Measurements from ENCODE around the gene CERS6. TPM values are rescaled to one million over a fixed set of nuclear protein-coding genes. Genes with fewer than 3 reads are reported as not detected.
A peak's percentile ranks its signal among the peaks of the same experiment; 100 is the strongest.
"Not testable (repeated sequence)": the region's sequence is repeated elsewhere in the genome, so short reads cannot be mapped to it uniquely, and the experiment has no call there.

Gene CERS6
- total RNA-seq, 4 donors from 2014 or later, result 35.7 to 60.6 (median 39.2) TPM

GRCh38 chr2:168766600-168766999 lies 310.5 kb downstream of the CERS6 start:
- intact Hi-C loops (cut with DNase I), result no loop called here
- TF ChIP-seq POLR2A (IDR thresholded peaks at IDR 0.05), result no peak
- TF ChIP-seq CTCF (IDR thresholded peaks at IDR 0.05), result no peak
- Histone ChIP-seq H3K4me1 (peaks cover 0 to 11% of the 10 kb centered on the region in 2 donors), H3K9me3 (no peaks in the 10 kb centered on the region), H3K36me3 (no peaks in the 10 kb centered on the region), H3K4me3 (replicated peaks in 1 of 3) (no peak overlapping the region), H3K27ac (peak overlapping the region in 1 of 3 donors; percentile 19), H3K27me3 (no peaks in the 10 kb centered on the region)
- 82 to 93% methylated on average over 2 of the region's 2 CpGs for WGBS, 2 donors
- DNase-seq, result no peak

DNA sequence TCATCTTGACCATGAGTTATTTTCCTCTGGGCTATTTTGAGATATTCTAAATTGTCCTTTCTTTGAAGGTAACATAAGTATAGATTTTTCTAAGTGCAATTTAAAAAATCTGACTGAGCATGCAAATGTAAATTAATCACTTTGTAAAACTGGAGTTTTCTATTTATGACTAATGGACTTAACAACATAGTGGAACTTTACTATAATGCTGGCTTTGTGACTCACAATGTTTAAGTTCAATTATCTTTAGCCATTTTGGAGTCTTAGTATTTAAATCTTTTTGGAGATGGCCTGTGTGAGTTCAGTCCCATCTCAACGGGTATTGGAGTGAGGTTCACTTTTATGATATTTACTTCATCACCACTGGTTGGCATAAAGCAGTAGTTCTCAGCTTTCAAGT lies 311.2 kb downstream of the CERS6 start:
- no peak for DNase-seq
- no peak for TF ChIP-seq CTCF (IDR thresholded peaks at IDR 0.05)
- no peak for TF ChIP-seq POLR2A (IDR thresholded peaks at IDR 0.05)
- intact Hi-C loops (cut with DNase I), result no loop called here
- Histone ChIP-seq H3K36me3 (no peaks in the 10 kb centered on the region), H3K4me3 (replicated peaks in 1 of 3) (no peak overlapping the region), H3K4me1 (peaks cover 0 to 11% of the 10 kb centered on the region in 2 donors), H3K27me3 (no peaks in the 10 kb centered on the region), H3K9me3 (no peaks in the 10 kb centered on the region), H3K27ac (no peak overlapping the region)
- 44 to 52% methylated on average over 1 of the region's 1 CpG for WGBS, 2 donors

DNA sequence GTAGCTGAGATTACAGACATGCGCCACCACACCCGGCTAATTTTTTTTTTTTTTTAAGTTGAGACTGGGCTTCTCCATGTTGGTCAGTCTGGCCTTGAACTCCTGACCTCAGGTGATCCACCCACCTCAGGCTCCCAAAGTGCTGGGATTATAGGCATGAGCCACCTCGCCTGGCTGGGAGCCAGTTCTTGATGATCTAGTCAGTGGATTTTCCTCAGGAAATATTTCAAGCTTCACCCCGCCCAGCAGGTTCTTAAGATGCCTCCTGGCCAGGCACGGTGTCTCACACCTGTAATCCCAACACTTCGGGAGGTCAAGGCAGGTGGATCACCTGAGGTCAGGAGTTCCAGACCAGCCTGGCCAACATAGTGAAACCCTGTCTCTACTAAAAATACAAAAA lies 312.3 kb downstream of the CERS6 start:
- H3K4me3 ChIP-seq (replicated peaks in 1 of 3); H3K9me3 ChIP-seq; intact Hi-C loops (cut with DNase I); H3K36me3 ChIP-seq; H3K27me3 ChIP-seq; H3K27ac ChIP-seq; DNase-seq: not testable (repeated sequence)
- 97 to 98% methylated on average over 6 of the region's 6 CpGs for WGBS, 2 donors
- peaks cover 0 to 11% of the 10 kb centered on the region in 2 donors for H3K4me1 ChIP-seq

DNA sequence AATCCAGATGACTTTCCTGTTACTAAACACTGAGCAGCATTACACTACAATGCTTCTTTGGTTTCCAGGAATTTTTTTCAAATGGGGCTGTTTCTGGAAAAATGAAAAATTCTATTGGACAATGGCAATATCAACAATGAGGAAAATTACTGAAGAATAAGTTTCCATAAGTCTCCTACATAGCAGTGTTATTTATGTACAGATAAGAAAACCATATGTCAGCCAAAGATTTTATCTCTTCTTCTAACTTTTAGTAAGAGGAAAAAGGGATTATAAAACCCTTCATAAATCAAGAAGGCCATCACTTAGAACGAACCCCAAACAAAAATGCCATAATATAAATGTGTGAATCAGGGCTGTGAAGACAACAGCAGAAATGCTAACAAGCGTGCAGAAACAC lies 314.7 kb downstream of the CERS6 start:
- Histone ChIP-seq H3K27me3 (no peaks in the 10 kb centered on the region), H3K4me1 (peaks cover 5 to 20% of the 10 kb centered on the region in 2 donors), H3K9me3 (no peaks in the 10 kb centered on the region), H3K4me3 (replicated peaks in 1 of 3) (no peak overlapping the region), H3K27ac (no peak overlapping the region), H3K36me3 (no peaks in the 10 kb centered on the region)
- no peak for DNase-seq
- 86 to 91% methylated on average over 2 of the region's 2 CpGs for WGBS, 2 donors
- intact Hi-C loops (cut with DNase I), result loop anchor here (10.0 kb wide), 1 partner anchor 74 kb away; no protein-coding TSS in a partner anchor
- TF ChIP-seq POLR2A (IDR thresholded peaks at IDR 0.05) (no peak), CTCF (IDR thresholded peaks at IDR 0.05) (no peak)

- no peak for DNase-seq
- intact Hi-C loops (cut with DNase I), result loop anchor here (10.0 kb wide), 1 partner anchor 72 kb away; no protein-coding TSS in a partner anchor
- 96 to 97% methylated on average over 1 of the region's 1 CpG for WGBS, 2 donors
Measured at GRCh38 chr2:168772704-168773103, 316.6 kb downstream of the CERS6 start.

More at GRCh38 chr2:168772704-168773103, 316.6 kb downstream of the CERS6 start:
- H3K4me3 ChIP-seq (replicated peaks in 1 of 3), result no peak overlapping the region
- no peak overlapping the region for H3K27ac ChIP-seq
- no peaks in the 10 kb centered on the region for H3K27me3 ChIP-seq
- peaks cover 5 to 11% of the 10 kb centered on the region in 2 donors for H3K4me1 ChIP-seq
- TF ChIP-seq POLR2A (IDR thresholded peaks at IDR 0.05), result no peak
- no peak for TF ChIP-seq CTCF (IDR thresholded peaks at IDR 0.05)
- no peaks in the 10 kb centered on the region for H3K36me3 ChIP-seq
- no peaks in the 10 kb centered on the region for H3K9me3 ChIP-seq

Data from thyroid gland (tissue), 4 donors.